GM19452 (cell line): ENCODE results near the gene FGGY.
"Not testable (repeated sequence)": the region's sequence is repeated elsewhere in the genome, so short reads cannot be mapped to it uniquely, and the experiment has no call there.

ENCODE experiments used
- ATAC-seq: cut with Tn5 transposase; IDR thresholded peaks from one replicate; pipeline ENCODE4 v1.9.1; 2021; ENCODE audit not compliant: unreplicated experiment

FGGY gene

DNA sequence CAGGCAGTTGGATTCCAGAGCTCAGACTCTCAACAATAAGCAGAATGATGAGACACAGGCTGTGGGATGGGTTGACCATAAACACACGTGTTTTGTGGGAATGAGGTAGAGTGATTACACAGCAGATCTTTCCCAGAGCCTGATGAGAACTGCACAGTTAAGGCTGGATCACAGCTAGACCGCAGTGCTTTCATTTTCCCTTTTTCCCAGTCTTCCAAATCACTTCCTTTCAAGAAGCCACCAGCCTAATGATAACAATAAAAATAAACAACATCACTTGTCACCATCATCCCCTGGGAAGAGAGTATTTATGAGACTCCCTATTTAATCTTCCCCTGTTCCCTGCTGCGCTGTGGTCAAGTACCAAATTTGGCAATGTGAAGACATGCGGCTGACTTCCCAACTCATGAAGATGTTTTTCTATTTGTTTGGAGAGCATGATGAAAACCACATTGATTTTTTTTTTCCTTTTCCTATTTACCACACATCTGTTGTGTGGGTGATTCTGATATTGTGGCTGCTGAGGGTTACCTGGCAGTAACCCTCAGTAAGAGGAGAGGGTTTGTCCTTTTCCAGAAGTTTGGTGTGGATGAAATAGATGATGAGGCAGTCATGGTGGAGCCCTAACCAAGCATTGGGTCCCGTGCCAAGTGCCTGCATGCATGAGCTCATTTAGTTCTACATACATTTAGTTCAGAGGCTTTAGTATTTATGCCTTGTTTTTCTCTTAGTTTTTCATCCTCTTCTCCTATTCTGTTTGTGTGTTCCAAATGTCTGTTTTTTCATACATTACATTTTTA is 268.9 kb downstream of the FGGY start:
- no peak for ATAC-seq

DNA sequence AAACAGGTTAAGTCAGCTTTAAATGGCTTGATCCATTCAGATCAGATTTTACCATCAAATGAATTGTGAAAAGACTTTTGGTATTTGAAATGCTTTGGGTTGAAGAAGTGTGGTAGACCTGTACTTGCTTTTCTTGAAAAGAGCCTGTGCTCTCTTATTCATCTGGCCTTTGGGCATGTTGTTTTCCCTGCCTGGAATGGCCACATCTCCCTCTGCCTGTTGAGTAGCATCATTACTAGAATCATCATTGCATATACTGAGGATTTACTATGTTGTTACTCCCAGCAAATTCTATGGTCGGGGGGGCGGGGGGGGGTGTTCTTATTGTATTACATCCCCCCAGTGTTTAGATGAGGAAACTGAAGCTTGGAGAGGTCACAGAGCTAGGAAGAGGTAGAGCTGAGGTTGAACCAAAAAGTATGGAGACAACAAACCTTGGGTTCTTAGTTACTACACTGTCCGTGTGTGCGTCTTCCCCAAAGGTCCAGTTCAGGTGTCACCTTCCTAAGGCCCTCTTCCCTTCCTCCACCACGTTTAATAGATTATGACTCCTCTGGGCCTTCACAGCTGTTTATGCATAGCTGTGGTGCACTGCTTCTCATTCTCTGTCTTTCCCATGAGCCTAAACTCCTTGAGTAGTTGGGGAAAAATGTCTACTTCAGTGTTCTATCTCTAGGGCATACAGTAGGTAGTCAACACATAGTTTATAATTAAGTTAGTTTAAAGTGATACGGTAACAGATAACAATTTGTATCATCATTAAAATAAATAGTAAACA is 271.5 kb downstream of the FGGY start:
- ATAC-seq = no peak

DNA sequence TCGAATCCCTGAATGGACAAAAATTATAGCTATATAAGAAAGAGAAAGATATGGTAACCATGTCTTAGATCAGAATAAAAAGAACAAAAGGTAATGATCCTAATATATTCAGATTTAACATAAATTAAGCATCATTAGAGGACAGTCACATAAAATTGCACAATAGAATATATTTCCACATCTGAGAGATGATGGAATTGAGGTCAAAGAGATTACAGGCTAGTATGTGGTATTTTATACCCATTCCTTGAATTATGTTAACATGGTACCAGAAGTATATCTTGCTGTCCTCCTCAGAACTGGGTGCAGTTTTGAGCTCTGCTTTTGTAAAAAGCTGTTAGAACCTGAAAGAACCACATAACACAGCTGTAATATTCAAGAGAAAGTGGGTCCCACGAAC is 272.3 kb downstream of the FGGY start:
- no peak for ATAC-seq

DNA sequence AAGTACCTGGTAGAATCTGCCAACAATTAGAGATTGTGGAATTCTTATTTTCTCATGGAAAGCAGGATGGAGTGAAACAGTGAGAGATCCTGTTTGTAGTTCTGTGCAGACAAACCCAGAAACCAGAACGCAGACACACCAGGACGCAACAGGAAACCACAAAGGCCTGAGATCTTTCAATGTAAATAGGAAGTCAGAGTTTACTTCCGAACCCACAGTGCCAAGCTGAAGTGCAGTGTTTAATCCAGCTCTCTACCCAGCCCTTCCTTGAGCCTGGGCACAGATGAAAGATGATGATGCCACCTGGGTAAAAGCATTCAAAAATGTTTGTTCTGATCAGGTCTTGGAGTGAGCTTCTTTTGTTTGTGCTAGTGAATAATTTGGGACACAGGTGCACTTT is 273.6 kb downstream of the FGGY start:
- peak; percentile 93 for ATAC-seq

DNA sequence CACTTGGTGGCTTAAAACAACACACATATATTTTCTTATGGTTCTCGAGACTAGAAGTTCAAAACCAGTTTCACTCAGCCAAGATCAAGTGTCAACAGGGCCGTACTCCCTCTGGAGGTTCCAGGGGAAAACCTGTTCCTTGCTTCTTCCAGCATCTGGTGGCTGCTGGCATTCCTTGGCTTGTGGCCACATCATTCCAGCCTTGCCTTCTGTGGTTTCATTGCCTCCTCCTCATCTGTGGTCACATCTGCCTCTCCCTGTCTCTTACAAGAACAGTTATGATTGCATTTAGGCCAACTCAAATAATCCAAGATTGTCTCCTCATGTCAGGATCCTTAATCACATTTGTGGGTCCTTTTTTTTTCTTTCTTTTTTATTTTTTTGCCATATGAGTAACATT is 277.2 kb downstream of the FGGY start:
- no peak for ATAC-seq

DNA sequence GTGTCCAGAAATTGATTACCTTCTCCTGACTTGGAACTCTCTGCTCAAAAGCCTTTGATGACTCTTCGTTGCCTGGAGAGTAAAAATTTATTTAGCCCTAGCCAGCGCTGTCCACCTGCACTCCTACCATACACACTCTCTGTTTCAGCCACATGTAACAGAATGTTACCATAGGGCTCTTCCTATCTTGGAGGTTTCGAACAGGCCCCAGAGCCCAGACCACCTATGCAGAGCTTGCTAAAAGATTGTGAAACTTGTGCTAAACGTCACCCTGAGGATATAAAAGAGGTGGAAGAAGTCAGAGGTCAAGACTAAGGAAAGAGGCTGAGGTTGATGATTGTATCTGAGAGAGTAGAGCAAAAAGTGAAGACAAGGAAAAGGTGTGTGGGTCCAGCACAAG is 280.9 kb downstream of the FGGY start:
- ATAC-seq = no peak

DNA sequence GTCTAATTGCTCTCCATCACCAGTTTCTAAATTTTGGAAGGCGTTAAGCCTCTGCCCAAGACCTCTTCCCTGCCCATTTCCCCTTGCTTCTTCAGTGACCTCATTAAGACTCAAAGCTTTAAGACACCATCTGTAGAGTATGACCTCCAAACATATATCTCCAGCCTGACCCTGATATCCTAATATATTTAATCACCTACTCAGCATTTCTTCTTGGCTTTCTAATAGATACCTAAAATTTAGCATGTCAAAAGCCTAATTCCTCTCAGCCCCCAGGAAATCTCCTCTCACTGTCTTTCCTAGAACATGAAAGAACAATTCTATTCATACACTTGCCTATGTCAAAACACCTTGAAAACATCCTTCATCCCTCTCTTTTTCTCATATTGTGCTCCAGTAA is 282.3 kb downstream of the FGGY start:
- ATAC-seq = no peak

DNA sequence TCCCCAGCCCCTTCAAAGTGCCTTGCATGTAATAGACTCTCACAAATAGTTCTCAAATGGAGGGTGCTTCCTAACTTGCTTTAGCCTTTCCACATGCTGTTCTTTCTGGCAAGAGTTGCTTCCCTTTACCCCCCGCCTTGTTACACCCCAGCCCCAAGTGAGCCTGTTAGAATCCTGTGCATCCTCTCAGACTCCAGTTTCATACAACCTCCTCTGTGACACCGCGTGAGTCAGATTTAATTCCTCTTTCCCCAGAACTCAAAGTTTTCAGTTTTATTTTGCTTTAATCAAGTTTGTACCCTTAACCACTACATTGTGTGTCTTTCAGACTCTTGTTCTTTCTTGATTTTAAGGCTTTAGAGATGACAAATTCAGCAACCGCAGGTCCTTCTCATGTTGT is 283.4 kb downstream of the FGGY start:
- ATAC-seq = no peak

DNA sequence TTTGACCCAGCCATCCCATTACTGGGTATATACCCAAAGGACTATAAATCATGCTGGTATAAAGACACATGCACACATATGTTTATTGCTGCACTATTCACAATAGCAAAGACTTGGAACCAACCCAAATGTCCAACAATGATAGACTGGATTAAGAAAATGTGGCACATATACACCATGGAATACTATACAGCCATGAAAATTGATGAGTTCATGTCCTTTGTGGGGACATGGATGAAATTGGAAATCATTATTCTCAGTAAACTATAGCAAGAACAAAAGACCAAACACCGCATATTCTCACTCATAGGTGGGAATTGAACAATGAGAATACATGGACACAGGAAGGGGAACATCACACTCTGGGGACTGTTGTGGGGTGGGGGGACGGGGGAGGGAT is 295.5 kb downstream of the FGGY start:
- not testable (repeated sequence) for ATAC-seq

DNA sequence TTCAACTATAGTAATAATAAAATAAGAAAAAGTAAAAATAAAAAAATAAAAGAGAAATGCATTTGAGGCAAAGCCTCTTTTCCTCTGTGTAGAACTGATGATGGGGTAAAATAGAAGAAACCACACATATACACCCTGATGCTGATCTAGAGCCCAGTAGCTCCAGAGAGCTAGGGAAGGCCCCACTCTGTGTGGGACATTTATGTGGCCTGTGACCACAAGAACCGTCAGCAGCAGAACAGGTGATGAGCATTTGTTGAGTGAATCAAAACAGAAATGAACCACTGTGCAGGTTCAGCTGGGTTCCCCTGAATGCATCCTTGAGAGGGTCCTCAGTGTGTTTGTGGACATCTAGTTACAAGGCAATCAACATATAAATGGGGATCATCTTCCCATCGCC is 296.0 kb downstream of the FGGY start:
- ATAC-seq = no peak

DNA sequence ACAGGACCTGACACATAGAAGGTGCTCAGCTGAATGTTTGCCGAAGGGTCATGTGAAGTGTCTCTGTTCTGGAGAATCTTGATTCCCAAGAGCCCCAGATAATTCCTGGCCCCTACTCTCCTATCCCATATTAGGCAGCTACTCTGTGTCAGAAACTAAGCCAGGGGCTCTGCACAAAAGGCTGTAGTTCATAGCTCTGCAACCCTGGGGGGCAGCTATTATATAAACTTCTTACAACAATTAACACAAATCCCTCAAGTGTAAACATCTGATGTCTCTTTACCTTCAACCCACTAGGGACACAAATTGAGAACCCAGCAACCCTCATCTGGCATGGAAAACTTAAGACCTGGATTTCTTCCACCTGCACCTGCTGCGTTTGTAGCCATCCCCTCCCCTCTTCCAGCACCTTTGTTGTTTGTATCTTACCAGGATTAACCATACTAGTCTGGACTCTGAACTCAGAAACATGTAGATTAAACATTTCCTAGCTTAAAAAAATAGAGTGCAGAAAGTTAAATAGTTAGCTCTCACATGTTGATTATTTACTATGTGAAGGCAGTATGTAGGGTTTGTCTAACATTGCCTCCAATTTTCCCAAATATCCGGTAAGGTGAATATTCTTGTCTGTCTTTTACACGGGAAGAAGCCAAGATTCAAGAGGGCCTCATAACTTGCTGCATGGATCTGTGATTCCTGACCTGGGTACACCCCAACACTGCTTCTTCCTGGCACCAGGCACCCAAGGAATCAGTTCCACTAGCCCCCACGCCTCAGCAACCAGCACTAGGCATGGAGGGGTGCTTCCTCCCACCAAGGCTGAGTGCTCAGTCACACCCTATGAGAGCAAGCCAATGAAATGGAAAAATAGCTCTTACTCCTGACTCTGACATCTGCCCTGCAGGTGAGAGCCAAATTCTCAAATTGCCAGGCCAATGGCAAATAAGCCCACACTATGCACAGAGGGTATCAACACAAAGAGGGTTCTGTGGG is 297.2 kb downstream of the FGGY start:
- no peak for ATAC-seq

DNA sequence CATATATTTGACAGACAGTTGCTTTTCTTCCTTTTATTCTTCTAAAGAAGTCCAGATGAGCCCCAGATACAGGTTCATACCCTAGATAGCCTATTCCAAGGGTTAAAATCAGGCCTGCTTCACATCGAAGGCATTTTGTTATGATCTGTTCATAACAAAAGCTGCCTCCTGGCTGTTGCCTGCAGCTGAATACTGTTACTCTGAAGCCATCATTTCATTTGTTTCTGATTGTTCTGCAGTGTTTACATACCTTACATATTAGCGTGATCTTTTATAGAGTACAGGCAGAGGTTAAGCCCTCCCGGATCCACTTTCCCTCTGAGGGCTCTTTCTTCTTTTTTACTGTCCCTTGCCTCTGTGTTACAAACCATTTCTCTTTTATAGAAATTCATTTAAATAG is 298.9 kb downstream of the FGGY start:
- ATAC-seq = no peak

DNA sequence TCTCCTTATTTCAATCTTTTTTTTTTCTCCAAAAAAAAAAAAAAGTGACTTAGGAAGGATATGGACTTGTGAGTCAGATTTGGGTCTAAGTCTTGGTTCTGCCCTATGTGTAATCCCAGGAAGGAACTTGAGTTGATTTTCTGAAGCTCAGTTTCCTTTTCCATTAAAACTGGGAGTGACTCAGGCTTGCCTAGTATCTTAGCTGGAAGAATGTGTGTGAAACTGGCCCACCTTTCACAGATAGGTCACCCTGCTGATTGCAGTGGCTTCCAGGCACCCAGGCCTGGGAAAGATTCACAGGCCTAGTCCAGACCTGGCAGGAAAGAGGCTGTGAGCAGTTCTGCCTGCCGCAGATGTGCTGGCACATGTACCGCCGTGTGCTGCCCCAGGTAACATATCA is 299.5 kb downstream of the FGGY start:
- no peak for ATAC-seq

DNA sequence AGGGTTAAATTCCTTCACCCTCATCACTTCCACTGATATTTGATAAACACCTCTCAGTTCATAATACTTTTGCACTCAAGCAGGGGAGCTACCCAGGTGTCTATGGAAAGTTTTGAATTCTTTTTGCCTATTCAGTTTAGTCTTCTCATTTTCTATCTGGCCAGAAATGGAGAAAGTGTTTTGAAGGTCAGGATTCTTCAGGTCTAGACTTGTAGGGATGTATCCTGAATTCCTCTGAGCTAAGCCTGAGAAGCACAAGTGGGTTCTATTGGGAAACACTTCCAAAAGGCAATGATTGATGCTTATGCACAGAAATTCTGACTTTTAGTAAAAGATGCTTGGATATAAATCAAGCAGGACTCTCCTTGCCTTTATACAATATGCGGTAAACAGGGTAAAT is 300.1 kb downstream of the FGGY start:
- no peak for ATAC-seq

DNA sequence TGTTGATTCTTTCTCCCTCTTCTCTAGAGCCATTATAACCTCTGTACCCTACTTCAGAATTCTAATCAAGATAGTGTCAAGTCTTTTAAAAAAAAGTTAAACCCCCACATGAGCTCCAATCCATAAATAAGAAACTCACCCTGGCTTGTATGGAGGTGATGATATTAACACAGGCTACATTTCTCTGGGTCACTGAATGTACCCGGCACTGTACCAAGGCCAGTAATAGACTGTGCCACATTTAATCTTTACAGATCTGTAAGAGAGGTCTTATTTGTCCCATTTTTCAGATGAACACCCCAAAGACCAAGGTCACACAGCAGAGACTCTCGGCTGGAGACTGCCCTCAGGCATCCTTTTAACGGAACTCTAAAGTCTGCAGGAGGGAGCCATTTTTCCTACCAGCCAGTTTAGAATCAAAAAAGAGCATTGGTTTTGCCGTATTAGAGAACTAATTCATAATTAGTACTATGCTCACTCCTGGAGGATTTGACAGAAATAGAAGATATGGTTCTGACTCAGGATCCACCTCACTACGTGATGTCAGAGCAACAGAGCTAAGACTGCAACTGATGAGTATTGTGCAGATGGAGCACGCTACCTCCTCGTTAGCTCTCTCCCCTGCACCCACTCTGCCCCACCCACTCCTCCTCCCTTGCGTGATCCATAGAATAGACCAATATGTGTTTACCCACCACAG is 300.7 kb downstream of the FGGY start:
- ATAC-seq = no peak

DNA sequence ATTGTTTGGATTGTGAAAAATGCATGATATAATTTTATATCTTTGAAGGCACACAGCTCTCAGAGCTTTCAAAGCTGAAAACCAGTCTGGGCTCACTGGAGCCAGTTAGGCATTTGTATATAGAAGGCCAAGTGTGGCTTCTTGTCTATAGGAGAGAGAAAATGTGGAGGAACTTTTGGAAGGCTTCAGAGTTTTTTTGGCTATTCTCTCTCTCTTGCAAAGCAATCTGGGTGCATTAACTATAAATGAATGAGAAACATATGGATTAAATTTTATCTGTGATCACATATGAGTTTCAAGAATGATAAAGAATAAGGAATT is 301.2 kb downstream of the FGGY start:
- ATAC-seq = no peak

DNA sequence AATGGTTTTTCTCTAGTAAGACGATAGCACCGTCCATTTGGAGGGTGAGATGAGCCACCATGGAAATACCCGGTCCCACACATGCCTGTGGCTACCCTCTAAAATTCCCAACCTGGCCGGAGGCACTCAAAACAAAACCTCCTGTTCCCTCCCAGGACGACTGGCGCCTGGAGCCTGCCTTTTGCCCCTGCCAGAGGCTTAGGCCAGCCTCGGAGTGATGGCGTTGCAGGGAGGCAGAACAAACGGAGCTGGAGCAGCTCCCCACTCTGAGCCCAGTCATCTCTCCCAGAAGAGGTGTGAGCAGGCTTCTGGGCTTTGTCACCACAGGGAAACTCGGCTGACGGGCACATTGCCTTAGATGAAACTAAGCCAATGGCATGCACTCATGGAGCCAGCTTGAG is 304.1 kb downstream of the FGGY start:
- ATAC-seq = no peak

DNA sequence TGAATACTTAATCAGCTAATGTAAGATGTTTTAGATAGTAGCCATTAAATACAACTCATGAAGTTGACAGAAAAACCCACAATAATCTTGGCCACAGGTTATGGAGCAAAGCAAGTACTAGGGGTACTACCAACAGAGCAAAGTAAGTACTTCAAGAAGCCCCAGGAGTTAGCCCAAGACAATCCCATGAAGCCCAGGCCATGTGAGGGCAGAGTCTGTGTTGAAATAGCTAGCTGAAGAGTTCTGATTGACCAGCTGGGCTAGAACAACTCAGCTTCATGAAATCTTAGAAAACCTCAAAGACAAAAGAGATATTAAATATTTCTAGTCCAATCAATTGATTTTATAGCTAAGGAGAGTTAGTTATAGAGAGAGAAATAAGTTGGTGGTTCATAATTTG is 304.9 kb downstream of the FGGY start:
- ATAC-seq = no peak

DNA sequence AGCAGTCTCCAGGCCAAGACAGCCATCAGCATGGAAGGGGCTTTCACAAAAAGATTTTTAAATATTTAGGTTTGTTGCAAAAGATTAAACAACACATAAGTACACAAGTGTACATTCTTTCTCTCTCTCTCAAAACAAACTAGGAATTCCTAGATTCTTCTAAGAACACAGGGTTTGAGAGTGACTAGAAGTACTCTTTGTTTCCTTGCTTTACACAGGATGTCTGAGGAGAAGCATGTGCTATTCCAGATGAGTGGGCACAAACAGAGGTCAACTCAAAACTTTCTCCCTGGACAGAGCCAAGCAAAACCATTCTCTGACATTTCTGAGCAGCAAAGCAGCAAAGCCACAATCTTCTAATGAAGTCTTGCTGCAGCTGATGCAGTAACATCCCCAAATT is 307.3 kb downstream of the FGGY start:
- ATAC-seq = no peak

DNA sequence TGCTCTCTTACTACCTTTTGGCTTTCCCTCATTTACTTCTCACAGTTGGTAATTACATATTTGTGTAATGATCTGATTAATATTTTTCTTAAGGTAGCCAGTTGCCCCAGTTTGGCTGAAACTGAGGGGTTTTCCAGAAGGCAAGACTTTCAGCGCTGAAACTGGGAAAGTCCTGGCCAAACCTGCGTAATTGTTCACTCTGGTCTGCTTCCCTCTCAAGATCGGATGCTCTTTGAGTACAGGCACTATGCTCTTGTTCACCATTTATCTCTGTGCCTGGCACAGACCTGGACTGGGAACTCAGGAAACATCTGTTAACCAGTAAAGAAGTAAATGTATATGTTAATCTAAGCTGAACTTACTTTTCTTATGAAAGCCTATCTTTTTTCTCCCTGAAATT is 308.3 kb downstream of the FGGY start:
- ATAC-seq = no peak

DNA sequence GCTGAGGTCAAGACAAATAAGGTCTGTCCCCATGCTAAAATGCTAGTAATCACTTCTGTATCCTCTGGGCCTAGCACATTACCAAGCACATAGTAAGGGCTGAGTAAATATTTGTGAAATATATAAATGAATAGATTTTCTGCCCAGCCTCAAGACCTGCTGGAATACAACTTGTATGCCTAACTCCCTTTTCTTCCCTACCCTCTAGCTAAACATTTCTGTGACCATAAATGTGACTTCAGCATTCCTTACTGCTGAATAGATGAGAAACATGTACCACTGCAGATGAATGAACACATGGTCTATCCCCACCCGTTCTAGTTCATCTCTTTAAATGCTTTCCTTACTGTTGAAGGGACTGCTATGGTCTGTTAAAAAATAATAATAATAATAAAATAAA is 308.9 kb downstream of the FGGY start:
- ATAC-seq = no peak
